ENCODE results near the gene PDPK1.

DNA sequence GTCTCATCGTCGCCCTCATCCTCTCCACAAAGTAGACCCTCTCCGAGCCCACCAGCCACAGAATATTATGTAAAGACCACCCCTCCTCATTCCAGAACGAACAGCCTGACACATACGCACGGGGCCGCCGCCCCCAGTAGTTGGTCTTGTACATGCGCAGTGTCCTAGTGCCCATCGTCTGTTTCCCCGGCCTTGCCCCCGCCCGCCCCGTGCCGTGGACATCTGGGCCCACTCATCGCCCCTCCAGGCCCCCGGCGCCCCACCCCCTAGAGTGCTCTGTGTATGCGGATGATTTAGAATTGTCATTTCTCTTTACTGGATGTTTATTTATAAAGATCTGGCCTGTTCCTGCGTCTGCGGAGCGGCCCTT lies 18.1 kb upstream of the PDPK1 start:
- TF ChIP-seq, protein P1, sequence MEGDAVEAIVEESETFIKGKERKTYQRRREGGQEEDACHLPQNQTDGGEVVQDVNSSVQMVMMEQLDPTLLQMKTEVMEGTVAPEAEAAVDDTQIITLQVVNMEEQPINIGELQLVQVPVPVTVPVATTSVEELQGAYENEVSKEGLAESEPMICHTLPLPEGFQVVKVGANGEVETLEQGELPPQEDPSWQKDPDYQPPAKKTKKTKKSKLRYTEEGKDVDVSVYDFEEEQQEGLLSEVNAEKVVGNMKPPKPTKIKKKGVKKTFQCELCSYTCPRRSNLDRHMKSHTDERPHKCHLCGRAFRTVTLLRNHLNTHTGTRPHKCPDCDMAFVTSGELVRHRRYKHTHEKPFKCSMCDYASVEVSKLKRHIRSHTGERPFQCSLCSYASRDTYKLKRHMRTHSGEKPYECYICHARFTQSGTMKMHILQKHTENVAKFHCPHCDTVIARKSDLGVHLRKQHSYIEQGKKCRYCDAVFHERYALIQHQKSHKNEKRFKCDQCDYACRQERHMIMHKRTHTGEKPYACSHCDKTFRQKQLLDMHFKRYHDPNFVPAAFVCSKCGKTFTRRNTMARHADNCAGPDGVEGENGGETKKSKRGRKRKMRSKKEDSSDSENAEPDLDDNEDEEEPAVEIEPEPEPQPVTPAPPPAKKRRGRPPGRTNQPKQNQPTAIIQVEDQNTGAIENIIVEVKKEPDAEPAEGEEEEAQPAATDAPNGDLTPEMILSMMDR (IDR thresholded peaks at IDR 0.05 in 4 of 5, conservative IDR thresholded peaks at IDR 0.05 in 1 of 5) = no peak
- no peak for TF ChIP-seq POLR2A (IDR thresholded peaks at IDR 0.05)

Data from gastrocnemius medialis (tissue), 4 donors.